GM12878 (cell line): ENCODE data around the gene TSR1. TPM values are rescaled to one million over a fixed set of nuclear protein-coding genes. Genes with fewer than 3 reads are reported as not detected.

ENCODE experiments used
- CTCF ChIP-seq, 3 experiments: IDR thresholded peaks in 2 of 3; conservative IDR thresholded peaks in 1 of 3; 2 replicates each; pipeline ENCODE4 v1.5.1; 2011; ENCODE audit warnings: low read depth in 3 of 3, low read length in 3 of 3, mild to moderate bottlenecking in 3 of 3, control low read depth in 2 of 3, moderate library complexity in 2 of 3, inconsistent platforms in 1 of 3, mixed read lengths in 1 of 3; ENCODE audit not compliant: control insufficient read depth in 2 of 3, insufficient read depth in 1 of 3; ENCODE audit errors: extremely low read depth in 1 of 3
- E2F4 ChIP-seq: IDR thresholded peaks from 2 replicates; pipeline ENCODE4 v1.6.1; 2012; ENCODE audit warnings: low read depth, low read length, improper control_type of control experiment
- GABPA ChIP-seq: IDR thresholded peaks from 2 replicates; pipeline ENCODE4 v1.6.1; 2014; ENCODE audit warnings: antibody characterized with exemption, low read depth, mild to moderate bottlenecking, inconsistent platforms
- NFYB ChIP-seq: IDR thresholded peaks from 2 replicates; pipeline ENCODE4 v1.6.1; 2011; ENCODE audit warnings: low read depth, mild to moderate bottlenecking, low read length, improper control_type of control experiment, moderate library complexity; ENCODE audit not compliant: insufficient read depth
- POLR2A ChIP-seq: IDR thresholded peaks from 2 replicates; pipeline ENCODE4 v1.6.1; 2011; ENCODE audit warnings: low read depth, mild to moderate bottlenecking, low read length
- POLR2AphosphoS5 ChIP-seq: IDR thresholded peaks from 2 replicates; pipeline ENCODE4 v1.6.1; 2011; ENCODE audit warnings: mild to moderate bottlenecking, low read length, inconsistent platforms
- RAD51 ChIP-seq: fragments of 450-650 bp; IDR thresholded peaks from 2 replicates; pipeline ENCODE4 v1.6.1; 2016; ENCODE audit warnings: moderate library complexity, mild to moderate bottlenecking, inconsistent platforms
- RBBP5 ChIP-seq: fragments of 200-600 bp; sonication (generic); conservative IDR thresholded peaks from 2 replicates; pipeline ENCODE4 v1.6.1; 2016
- REST ChIP-seq: IDR thresholded peaks from 2 replicates; pipeline ENCODE4 v1.6.1; 2012; ENCODE audit warnings: mild to moderate bottlenecking, low read depth, low read length
- RUNX3 ChIP-seq: IDR thresholded peaks from 2 replicates; pipeline ENCODE4 v1.6.1; 2012; ENCODE audit warnings: low read length, inconsistent platforms
- SMAD1 ChIP-seq: fragments of 450-650 bp; IDR thresholded peaks from 2 replicates; pipeline ENCODE4 v1.6.1; 2018; ENCODE audit warnings: mild to moderate bottlenecking, low read depth; ENCODE audit not compliant: partially characterized antibody
- SRF ChIP-seq, 2 experiments: IDR thresholded peaks; 2 replicates each; pipeline ENCODE4 v1.6.1; 2011; ENCODE audit warnings: low read depth in 2 of 2, low read length in 2 of 2, mild to moderate bottlenecking in 1 of 2, moderate library complexity in 1 of 2
- USF1 ChIP-seq: IDR thresholded peaks from 2 replicates; pipeline ENCODE4 v1.6.1; 2011; ENCODE audit warnings: borderline replicate concordance, low read depth, mild to moderate bottlenecking, moderate library complexity, mixed read lengths, low read length; ENCODE audit not compliant: insufficient read depth; ENCODE audit errors: extremely low read length
- YY1 ChIP-seq: IDR thresholded peaks from 2 replicates; pipeline ENCODE4 v1.6.1; 2011; ENCODE audit warnings: low read depth, mild to moderate bottlenecking, low read length
- ZBTB33 ChIP-seq: fragments of 450-650 bp; IDR thresholded peaks from 2 replicates; pipeline ENCODE4 v1.6.1; 2017; ENCODE audit warnings: mild to moderate bottlenecking
- ZNF24 ChIP-seq: fragments of 450-650 bp; IDR thresholded peaks from 2 replicates; pipeline ENCODE4 v1.6.1; 2017; ENCODE audit warnings: antibody characterized with exemption, mild to moderate bottlenecking
- ZNF274 ChIP-seq: IDR thresholded peaks from one replicate; pipeline ENCODE4 v1.8.0; 2011; ENCODE audit not compliant: insufficient read length, insufficient read depth
- polyA plus RNA-seq, 11 experiments: library from polyadenylated mRNA; depleted of rRNA in 4 of 11; unstranded in 6 of 11; stranded (reverse) in 5 of 11; fragments of >200 nt; fragmentation: Nextera tagmentation in 4 of 11; fragmentation: Illumina TruSeq in 1 of 11; extraction: Ambion mirVana in 4 of 11; extraction: Trizol in 1 of 11; gene quantifications; 1 replicate in 1 of 11; 2 replicates in 10 of 11; pipeline versions ENCODE4 v1.2.1 to v1.2.3, GENCODE V29; 2011 to 2016; ENCODE audit warnings: inconsistent platforms in 2 of 11, missing spikeins in 2 of 11, low read depth in 1 of 11
- total RNA-seq, 4 experiments: library from RNA; depleted of rRNA in 3 of 4; stranded (reverse); fragments of >200 nt in 3 of 4; fragmentation: Illumina TruSeq in 1 of 4; extraction: Trizol in 1 of 4; gene quantifications; 2 replicates each; pipeline versions ENCODE4 v1.2.1 to v1.2.3, GENCODE V29; 2013 to 2021

The TSR1 gene
- total and polyA plus RNA-seq, 10 of the 15 experiments (the other 5 are each of a cell fraction or from before 2014, with no cell fraction given): 14.7 to 100 (median 46.9) TPM

- TF ChIP-seq CTCF (IDR thresholded peaks at IDR 0.05 in 2 of 3, conservative IDR thresholded peaks at IDR 0.05 in 1 of 3; ENCODE audit: control insufficient read depth in 2 of 3, extremely low read depth in 1 of 3, insufficient read depth in 1 of 3, low read depth in 3 of 3, low read length in 3 of 3) (no peak), RBBP5 (no peak), GABPA (no peak), USF1 (no peak), REST (no peak), SMAD1 (no peak), ZNF274 (no peak), NFYB (no peak), RUNX3 (peak; percentile 71), POLR2AphosphoS5 (no peak), E2F4 (no peak), POLR2A (no peak), ZBTB33 (no peak), YY1 (no peak), RAD51 (no peak), SRF (IDR thresholded peaks at IDR 0.05; ENCODE audit: low read depth in 2 of 2, low read length in 2 of 2) (no peak), ZNF24 (no peak)
These were observed 46.3 kb downstream of the TSR1 start (continued) for GRCh38 chr17:2289878-2290478.
